ENCODE data around the gene RCBTB2.

Gene RCBTB2

DNA sequence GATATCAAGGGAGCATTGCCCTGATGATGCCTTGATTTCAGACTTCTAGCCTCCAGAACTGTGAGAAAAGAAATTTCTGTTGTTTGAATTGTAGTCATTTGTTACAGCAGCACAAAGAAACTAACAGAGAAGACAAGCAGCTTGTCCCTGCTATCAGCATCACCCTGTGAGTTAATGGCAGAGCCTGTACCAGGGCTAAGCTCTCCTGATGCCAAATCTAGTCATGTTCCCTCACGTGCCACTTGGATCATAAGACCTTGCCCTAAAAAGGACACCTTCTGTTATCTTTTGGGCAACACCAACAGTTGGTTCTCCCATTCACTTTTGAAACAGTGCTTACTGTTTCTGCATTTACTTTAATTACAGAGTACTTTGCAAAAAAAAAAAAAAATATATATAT, 14.8 kb downstream of the RCBTB2 start:
- FAIRE-seq (no peak), DNase-seq (ENCODE audit: insufficient read length) (no peak)
- TF ChIP-seq POLR2AphosphoS5 (IDR thresholded peaks at IDR 0.05; ENCODE audit: low read depth, low read length), result no peak
- no peak for TF ChIP-seq TAF1 (IDR thresholded peaks at IDR 0.05; ENCODE audit: borderline replicate concordance, low read depth, low read length)
- TF ChIP-seq POLR2A (IDR thresholded peaks at IDR 0.05; ENCODE audit: low read depth, low read length), result no peak

DNA sequence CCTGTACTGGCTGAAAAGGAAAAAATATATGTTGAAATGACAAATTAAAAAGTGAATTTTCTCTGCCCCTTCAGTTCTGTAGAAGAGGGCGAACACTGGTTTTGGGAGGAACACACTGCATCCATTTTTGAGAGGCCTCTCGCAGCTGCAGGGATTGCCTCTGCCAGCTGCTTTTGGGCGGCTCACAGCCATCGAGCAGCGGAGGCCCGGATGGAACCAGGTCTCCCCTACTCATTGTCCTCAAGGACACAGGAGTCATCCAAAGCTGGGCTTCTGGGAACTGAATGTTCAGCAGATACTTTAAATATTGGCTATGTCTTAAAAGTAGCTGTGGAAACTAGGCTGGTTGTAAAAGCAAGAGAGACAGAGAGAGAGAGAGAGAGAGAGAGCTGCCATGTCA, 17.1 kb downstream of the RCBTB2 start:
- FAIRE-seq (no peak), DNase-seq (ENCODE audit: insufficient read length) (no peak)
- TF ChIP-seq TAF1 (IDR thresholded peaks at IDR 0.05; ENCODE audit: borderline replicate concordance, low read depth, low read length), result no peak

DNA sequence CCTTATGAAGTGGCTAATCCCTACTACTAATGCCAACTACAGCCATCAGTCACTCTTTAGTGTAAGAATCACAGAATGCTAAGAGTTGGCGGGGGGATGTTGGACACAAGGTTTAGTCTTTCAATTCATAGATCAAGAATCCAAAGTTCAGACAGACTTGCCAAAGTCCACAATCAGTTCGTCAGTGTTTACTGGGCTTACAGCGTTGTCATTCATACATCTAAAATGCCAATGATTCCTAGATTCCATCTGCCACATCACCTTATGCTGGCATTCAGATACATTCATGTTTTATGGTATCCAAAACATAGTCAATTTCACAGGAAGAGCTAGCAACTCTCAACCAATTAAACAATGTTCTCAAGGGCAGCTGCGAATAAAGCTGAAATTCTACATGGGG, 18.1 kb downstream of the RCBTB2 start:
- FAIRE-seq (no peak), DNase-seq (ENCODE audit: insufficient read length) (no peak)
- TF ChIP-seq POLR2AphosphoS5 (IDR thresholded peaks at IDR 0.05; ENCODE audit: low read depth, low read length) (no peak), POLR2A (IDR thresholded peaks at IDR 0.05; ENCODE audit: low read depth, low read length) (no peak), TAF1 (IDR thresholded peaks at IDR 0.05; ENCODE audit: borderline replicate concordance, low read depth, low read length) (no peak)

DNA sequence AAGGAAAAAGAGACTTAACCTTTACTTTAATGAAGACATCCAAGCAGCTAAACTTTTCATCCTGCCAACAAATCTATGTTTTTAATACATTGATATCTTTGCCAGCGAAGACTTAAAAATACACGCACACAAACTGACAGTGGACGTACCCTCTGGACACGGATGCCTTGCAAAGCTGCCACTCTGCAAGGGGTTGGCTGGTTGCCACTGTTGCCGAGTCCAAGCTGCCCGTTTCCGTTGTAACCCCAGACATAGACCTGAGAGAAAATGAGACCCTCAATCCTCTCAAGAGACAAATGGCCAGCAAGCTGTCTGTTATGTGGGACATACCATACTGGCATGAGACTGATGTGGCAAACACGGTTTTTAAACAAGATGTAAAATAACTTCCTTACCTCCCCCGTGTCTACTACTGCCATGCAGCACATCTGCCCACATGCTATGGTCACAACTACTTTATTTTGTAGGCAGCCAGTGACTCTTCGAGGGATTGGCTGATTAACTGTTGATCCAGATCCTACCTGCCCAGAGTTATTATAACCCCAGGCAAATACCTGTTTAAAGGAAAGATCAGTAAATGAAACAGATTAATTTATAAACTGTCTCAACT, 21.2 kb downstream of the RCBTB2 start:
- FAIRE-seq (no peak), DNase-seq (ENCODE audit: insufficient read length) (no peak)
- TF ChIP-seq POLR2A (IDR thresholded peaks at IDR 0.05; ENCODE audit: low read depth, low read length) (no peak), POLR2AphosphoS5 (IDR thresholded peaks at IDR 0.05; ENCODE audit: low read depth, low read length) (no peak), TAF1 (IDR thresholded peaks at IDR 0.05; ENCODE audit: borderline replicate concordance, low read depth, low read length) (no peak)

DNA sequence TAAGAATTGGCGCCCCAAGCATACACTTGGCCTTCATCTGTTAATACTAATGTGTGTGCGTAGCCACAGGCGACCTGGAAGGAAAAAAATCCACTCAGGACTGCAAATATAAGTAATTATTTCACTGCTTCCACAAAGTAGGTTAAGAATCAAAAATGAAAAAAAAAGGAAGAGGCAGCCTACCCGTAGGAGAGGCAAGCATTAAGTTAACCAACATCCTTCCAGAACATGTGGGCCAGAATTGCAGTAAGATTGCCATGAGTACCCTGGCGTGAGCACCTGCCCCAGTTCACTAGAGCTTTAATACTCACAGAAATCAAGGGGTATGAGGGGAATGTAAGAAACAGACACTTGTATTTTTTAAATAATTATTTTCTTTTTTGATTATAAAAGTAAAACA, 22.2 kb downstream of the RCBTB2 start:
- no peak for TF ChIP-seq POLR2A (IDR thresholded peaks at IDR 0.05; ENCODE audit: low read depth, low read length)
- TF ChIP-seq TAF1 (IDR thresholded peaks at IDR 0.05; ENCODE audit: borderline replicate concordance, low read depth, low read length), result no peak
- no peak for TF ChIP-seq POLR2AphosphoS5 (IDR thresholded peaks at IDR 0.05; ENCODE audit: low read depth, low read length)
- DNase-seq (ENCODE audit: insufficient read length), result no peak
- FAIRE-seq, result no peak

DNA sequence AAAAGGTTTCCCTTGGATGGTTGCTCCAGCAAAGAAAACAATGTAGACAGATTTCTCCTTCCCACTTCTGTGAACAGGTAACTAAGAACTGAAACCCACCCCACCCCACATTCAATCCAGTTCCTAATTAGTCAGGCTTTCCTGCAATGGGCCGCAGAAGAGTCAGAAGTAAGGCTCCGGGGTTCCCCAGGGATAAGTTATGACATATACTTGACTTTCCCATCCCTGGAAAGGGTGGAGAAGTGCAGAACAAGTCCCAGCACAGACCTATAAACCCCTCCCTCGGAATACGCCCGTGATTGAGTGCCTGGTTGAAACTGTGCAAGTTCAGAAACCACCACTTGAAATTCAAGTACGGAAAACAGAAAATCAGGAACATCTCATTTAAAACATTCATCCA, 24.9 kb downstream of the RCBTB2 start:
- DNase-seq (ENCODE audit: insufficient read length), result no peak
- no peak for FAIRE-seq

DNA sequence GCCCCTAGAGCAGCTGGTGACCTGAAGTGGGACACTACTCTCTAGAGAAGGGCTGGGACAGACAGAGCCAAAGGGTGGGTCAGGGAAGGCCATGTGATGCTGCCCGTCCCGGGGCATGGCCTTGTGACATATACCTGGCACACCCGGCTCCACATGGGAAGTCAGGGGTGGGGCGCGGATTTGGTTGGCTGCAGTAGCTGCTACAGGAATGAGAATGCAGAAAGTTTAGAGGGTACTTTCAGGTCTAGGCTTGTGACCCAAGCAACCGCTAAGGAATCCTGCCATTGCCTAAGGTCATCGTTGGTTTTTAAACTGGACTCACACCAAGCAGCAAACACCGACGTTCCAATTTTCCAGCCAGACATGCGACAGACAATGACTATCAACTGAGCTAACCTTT, 25.9 kb downstream of the RCBTB2 start:
- TF ChIP-seq POLR2A (IDR thresholded peaks at IDR 0.05; ENCODE audit: low read depth, low read length), result no peak
- TF ChIP-seq TAF1 (IDR thresholded peaks at IDR 0.05; ENCODE audit: borderline replicate concordance, low read depth, low read length), result no peak
- no peak for TF ChIP-seq POLR2AphosphoS5 (IDR thresholded peaks at IDR 0.05; ENCODE audit: low read depth, low read length)
- FAIRE-seq (no peak), DNase-seq (ENCODE audit: insufficient read length) (no peak)

More for the DNA sequence above, 24.9 kb downstream of the RCBTB2 start:
- TF ChIP-seq POLR2AphosphoS5 (IDR thresholded peaks at IDR 0.05; ENCODE audit: low read depth, low read length) (no peak), TAF1 (IDR thresholded peaks at IDR 0.05; ENCODE audit: borderline replicate concordance, low read depth, low read length) (no peak), POLR2A (IDR thresholded peaks at IDR 0.05; ENCODE audit: low read depth, low read length) (no peak)

DNA sequence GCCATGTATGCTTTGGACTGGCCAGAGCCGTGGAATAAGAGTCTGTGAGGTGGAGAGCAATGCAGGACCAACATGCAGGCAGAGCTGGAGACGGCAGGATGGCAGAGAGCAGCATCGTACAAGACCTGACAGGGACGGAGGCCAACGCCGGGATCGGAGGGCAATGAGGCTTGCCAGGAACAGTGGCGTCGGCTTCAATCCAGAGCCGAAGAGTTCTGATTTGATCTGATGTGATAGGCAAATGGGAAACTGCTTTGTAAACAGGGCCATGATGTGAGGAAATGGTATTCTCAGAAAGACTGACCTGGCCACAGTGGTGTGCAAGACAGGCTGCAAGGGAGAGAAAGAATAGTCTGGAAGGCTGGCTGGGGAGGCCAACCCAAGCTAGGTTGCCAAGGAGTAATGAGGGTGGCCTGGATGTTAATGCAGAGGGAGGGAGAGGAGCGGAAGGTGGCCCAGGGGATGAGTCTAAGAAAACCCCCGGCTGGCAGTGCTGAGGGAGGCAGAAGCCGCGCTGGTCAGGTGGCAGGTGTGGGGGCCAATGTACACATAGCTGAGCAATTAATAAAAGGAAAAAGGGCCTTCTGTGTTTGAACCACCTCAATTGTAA, 26.7 kb downstream of the RCBTB2 start:
- FAIRE-seq (no peak), DNase-seq (ENCODE audit: insufficient read length) (no peak)
- TF ChIP-seq TAF1 (IDR thresholded peaks at IDR 0.05; ENCODE audit: borderline replicate concordance, low read depth, low read length) (no peak), POLR2AphosphoS5 (IDR thresholded peaks at IDR 0.05; ENCODE audit: low read depth, low read length) (no peak), POLR2A (IDR thresholded peaks at IDR 0.05; ENCODE audit: low read depth, low read length) (no peak)

DNA sequence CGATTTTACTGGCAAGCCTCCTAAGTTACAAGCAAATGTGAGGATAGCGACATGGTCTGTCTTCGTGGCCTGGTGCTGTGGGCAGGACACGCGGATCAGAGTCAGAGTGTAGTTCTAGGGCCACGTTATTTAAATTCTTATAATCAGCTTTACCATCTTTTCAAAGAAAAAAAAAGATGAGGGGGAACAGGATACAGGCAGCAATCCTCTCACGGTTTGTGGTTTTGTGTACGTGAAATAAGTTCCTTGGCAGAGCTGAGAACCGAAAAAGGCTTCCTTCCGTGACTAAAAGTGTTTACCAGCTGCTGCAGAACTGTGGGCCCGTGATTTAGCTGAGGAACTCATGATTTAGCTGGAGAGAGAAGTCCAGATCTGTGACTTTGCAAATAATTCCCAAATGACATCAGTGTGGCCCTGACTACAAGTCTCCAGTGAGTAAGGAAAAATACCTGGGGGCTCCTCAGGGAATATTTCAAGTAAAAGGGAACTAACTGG, 27.2 kb downstream of the RCBTB2 start:
- TF ChIP-seq TAF1 (IDR thresholded peaks at IDR 0.05; ENCODE audit: borderline replicate concordance, low read depth, low read length) (no peak), POLR2AphosphoS5 (IDR thresholded peaks at IDR 0.05; ENCODE audit: low read depth, low read length) (no peak), POLR2A (IDR thresholded peaks at IDR 0.05; ENCODE audit: low read depth, low read length) (no peak)
- DNase-seq (ENCODE audit: insufficient read length), result peak; percentile 45
- peak; percentile 99 for FAIRE-seq

DNA sequence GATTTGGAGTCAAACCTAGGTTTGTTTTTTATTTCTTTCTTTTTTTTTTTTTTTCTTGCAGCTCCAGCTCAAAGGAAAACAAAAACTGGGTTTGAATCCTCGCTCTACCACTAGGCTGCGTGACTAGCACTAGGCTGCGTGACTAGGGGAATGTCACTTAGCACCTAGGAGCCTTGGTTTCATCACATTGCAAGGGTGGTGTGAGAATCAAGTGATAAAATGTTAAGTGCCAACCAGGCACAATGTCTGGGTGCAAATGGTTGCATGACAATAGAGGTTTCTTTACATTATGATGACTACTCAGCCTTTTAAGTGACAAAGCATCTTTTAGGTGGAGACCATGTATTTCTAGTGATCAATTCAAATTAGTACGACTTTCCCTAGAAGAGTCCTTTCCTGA, 27.9 kb downstream of the RCBTB2 start:
- FAIRE-seq, result no peak
- TF ChIP-seq TAF1 (IDR thresholded peaks at IDR 0.05; ENCODE audit: borderline replicate concordance, low read depth, low read length) (no peak), POLR2AphosphoS5 (IDR thresholded peaks at IDR 0.05; ENCODE audit: low read depth, low read length) (no peak), POLR2A (IDR thresholded peaks at IDR 0.05; ENCODE audit: low read depth, low read length) (no peak)
- DNase-seq (ENCODE audit: insufficient read length), result no peak

DNA sequence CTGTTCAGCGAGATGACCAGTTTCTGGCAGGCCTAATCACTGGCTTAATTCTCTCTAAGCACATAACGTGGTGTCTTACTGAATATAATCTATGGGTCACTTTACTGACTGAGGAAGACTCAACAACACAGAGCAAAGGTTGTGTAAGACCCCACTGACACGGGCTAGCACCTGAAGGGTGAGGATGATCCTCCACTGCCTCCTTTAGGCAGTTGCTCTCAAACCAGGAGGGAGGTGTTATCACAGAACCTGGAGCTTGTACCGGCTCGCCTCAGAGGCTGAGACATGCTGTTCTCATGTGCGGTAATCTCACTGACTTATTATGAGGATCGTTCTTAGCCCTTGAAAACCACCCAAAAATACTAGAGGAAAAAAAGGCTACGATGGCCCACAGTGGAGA, 28.3 kb downstream of the RCBTB2 start:
- no peak for DNase-seq (ENCODE audit: insufficient read length)
- no peak for TF ChIP-seq TAF1 (IDR thresholded peaks at IDR 0.05; ENCODE audit: borderline replicate concordance, low read depth, low read length)
- no peak for TF ChIP-seq POLR2A (IDR thresholded peaks at IDR 0.05; ENCODE audit: low read depth, low read length)
- no peak for TF ChIP-seq POLR2AphosphoS5 (IDR thresholded peaks at IDR 0.05; ENCODE audit: low read depth, low read length)
- FAIRE-seq, result peak; percentile 40

DNA sequence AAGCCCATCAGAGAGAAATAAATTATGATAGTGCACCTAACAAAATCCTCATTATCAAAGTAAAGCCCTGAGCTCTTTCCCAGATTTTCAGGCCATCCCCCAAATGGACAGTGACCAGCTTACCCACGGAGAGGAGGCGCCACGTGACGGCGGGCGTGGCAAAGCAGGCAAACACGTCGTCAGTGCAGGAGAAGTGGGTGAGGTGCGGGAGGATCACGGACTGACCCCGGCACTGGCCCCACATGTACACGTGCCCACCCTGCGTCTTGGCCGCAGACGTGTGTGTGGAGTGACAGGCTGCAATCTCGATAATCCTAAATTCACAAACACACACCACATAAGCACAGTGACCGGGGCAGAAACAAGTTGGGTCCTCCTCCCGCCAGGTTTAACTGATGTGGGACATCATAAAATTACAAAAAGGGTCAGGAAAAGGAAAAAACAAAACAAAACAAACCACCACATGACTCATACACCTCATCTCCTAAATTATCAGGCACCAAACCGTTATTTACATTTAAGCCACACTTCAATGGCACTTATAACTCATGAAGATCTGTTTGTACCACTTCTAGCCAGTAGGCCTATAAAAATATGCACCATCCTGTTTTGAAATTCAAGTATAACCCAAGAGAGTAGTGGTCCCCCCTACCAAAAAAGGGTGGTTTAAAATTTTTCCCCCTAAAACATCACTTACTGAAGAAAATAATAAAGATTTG, 30.1 kb downstream of the RCBTB2 start:
- no peak for DNase-seq (ENCODE audit: insufficient read length)
- no peak for TF ChIP-seq POLR2A (IDR thresholded peaks at IDR 0.05; ENCODE audit: low read depth, low read length)
- TF ChIP-seq TAF1 (IDR thresholded peaks at IDR 0.05; ENCODE audit: borderline replicate concordance, low read depth, low read length), result no peak
- TF ChIP-seq POLR2AphosphoS5 (IDR thresholded peaks at IDR 0.05; ENCODE audit: low read depth, low read length), result no peak
- FAIRE-seq, result peak; percentile 46

Data from GM12892 (cell line).